Stimulated activated CD8-positive, alpha-beta memory T cell treated with anti-CD3 and anti-CD28 coated beads, Interleukin-2, amount 100 ng/mL, for 1 hour (primary cell): Measurements from ENCODE around the gene MALRD1.
"Not testable (repeated sequence)": the region's sequence is repeated elsewhere in the genome, so short reads cannot be mapped to it uniquely, and the experiment has no call there.

ENCODE experiments used
- DNase-seq, 2 donors: peaks; one replicate each; pipeline ENCODE4 v3.0.0-alpha.2; 2020; ENCODE audit warnings: low read depth in 2 of 2

The MALRD1 gene

DNA sequence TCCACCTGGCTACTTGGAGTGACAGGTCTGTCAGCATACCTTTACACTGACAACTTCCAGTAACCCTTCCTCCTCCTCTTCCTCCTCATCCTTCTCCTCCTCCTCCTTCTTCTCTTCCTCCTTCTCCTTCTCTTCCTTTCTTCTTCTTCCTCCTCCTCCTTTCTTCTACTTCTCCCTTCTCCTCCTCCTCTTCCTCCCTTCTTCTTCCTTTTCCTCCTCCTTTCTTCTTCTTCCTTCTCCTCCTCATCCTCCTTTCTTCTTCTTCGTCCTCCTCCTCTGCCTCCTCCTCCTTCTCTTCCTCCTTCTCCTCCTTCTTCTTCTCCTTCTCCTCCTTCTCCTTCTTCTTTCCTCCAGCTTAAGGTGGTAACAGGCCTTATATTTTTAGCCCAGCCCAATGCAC lies 658.3 kb downstream of the MALRD1 start:
- no peak for DNase-seq

GRCh38 chr10:19707376-19707775 lies 658.8 kb downstream of the MALRD1 start:
- DNase-seq: no peak

- DNase-seq: no peak
Measured at GRCh38 chr10:19708031-19708430, 659.4 kb downstream of the MALRD1 start.

- DNase-seq: no peak
Measured at GRCh38 chr10:19710600-19710999, 662.0 kb downstream of the MALRD1 start.

DNA sequence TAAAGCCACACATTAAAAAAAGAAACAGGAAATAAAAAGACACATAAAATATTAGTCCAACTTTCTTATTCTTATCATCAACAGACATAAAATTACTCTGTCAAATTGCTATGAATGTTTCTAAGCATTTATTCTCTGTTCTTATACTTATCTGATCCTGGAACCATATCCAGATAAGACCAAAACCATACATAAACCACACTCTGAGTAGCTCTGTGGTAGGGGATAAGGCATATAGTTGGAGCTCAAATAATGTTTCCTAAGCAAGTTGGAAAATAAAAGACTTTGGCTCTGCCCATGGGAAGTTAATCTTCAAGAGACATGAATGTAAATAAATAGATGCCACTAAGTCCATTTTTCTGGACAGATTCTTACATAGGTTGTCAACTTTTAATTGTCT lies 664.6 kb downstream of the MALRD1 start:
- no peak for DNase-seq

- no peak for DNase-seq
Measured at GRCh38 chr10:19713800-19714525, 665.4 kb downstream of the MALRD1 start.

DNA sequence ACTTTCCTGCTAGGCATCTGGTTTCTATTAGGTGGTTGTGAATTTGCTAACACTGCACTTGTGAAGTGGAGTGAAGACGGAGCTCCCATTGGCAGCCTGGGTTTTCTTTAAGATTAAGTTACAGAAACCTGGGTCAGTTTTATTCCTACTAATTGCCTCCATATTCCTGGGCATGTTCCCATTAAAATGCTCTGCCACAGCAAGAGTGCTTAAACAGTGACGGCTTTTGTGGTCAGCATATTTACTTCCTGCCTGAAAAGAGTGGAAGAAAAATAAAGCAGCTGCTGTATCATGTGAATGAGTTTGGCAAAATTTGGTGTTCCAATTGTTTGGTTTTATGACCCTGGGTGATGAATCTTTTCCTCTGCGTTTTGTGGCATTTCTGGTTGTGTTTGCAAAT lies 670.7 kb downstream of the MALRD1 start:
- no peak for DNase-seq

- DNase-seq: no peak
Measured at GRCh38 chr10:19724287-19724686, 675.7 kb downstream of the MALRD1 start.

GRCh38 chr10:19728376-19728775 lies 679.8 kb downstream of the MALRD1 start:
- no peak for DNase-seq

DNA sequence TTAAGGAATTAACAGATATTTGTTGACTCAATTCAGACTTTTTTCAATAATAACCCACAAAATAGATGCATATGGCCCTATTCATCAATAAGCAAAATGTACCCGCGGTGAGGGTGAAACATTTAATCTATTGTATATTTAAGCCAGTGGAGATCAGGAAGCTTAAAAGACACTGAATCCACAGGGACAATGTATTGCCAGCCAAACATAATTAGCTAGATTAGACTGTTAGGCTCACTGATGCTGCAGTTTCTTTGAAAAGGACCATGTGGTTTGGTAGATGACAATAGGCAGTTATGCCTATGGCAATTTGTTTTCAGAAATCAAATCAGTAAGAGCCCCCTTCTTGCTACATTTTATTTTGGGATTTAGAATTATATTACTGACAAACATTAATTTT lies 680.4 kb downstream of the MALRD1 start:
- no peak for DNase-seq

- no peak for DNase-seq
Measured at GRCh38 chr10:19730167-19730906, 681.7 kb downstream of the MALRD1 start.

GRCh38 chr10:19730907-19731217 lies 682.3 kb downstream of the MALRD1 start:
- no peak for DNase-seq

DNA sequence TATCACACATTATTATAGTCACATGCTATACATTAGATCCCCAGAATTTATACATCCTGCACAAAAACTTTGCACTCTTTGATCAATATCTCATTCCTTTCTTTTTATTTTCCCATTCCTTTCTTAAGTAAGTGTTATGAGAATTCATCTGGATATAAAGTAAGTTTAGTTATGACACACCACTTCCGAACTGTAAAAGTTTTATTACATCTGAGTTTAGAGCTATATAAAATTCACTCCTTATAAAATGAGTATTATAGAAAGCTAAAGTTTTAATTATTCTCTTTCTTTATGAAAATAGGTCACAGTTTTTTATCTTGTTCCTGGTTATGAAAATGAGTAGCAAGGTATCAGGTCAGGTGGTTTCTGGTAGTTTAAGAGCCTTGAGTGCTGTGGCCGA lies 683.0 kb downstream of the MALRD1 start:
- DNase-seq: no peak

DNA sequence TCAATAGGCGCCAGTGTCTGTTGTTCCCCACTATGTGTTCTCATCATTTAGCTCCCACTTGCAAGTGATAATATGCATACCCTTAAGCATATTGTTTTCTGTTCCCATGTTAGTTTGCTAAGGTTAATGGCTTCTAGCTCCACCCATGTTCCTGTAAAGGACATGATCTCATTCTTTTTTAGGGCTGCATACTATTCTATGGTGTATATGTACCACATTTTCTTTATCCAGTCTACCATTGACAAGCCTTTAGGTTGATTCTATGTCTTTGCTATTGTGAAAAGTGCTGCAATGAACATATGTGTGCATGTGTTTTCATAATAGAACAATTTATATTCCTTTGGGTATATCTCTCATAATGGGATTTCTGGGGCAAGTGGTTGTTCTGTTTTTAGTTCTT lies 689.8 kb downstream of the MALRD1 start:
- DNase-seq: no peak

- DNase-seq: not testable (repeated sequence)
Measured at GRCh38 chr10:19739232-19739631, 690.6 kb downstream of the MALRD1 start.

DNA sequence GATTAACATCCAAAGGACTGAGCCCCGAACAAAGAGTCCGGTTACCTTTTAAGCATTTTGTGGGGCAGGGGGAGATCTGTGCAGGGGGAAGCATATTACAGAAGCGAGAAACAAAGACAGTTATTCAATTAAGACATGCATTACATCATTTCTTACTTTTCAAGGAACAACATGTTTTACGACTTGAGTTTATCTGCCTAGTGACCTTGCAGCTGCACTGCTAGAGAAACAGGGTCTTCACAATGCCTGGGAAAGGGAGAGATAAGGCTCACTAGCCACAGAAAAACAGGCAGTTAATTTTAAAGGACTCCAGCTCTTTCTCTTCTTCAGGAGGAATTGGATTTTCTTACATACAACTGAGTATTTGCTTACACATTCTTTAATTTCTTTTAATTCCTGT lies 693.5 kb downstream of the MALRD1 start:
- DNase-seq: not testable (repeated sequence)

DNA sequence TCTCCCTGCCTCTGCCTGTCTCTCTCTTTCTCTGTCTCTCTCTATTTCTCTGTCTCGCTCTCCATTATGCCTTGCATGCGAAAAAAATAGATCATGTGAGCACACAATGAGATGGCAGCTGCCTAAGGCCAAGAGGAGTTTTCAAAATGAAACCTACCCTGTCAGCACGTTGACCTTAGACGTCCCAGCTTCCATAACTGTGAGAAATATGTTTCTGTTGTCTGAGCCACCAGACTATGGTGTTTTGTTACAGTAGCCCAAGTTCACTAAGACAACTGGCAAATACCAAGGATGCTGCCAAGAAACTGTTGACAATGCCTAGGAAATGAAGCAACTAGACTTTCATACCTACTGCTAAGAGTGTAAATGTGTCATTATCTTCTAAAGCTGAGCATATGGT lies 697.1 kb downstream of the MALRD1 start:
- DNase-seq: no peak

GRCh38 chr10:19749185-19749729 lies 700.7 kb downstream of the MALRD1 start:
- no peak for DNase-seq

DNA sequence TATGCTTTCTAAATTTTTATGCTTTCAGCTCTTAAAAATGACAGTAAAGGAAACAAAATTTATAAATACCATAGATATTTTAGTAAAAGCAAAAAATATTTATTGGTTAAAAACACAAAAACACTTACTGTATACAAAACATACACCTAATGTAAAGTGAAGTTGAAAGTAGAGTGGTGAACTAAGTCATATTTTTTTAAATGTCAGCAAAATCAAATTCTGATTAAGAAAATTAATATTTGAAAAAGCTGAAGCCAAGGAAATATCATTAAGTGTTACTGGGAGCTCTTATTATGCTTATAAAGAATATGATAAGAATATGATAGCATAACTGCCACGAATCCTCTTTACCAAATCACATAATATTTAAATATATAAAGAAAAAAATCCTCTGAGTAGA lies 702.4 kb downstream of the MALRD1 start:
- no peak for DNase-seq

- DNase-seq: no peak
Measured at GRCh38 chr10:19756919-19757318, 708.3 kb downstream of the MALRD1 start.

DNA sequence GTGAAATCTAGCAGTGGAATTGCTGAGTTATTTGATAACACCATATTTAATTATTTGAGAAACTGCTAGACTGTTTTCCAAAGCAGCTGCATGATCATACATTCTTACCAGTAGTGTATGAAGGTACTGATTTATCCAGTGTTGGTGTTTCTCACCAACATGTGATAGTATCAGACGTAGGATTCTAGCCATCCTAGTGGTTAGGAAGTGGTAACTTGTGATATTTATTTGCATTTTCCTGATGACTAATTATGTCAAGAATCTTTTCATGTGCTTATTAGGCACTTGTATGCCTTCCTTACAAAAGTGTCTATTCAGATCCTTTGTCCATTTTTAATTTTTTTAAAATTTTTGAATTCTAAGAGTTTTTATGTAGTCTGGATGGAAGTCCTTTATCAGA lies 713.4 kb downstream of the MALRD1 start:
- no peak for DNase-seq

GRCh38 chr10:19764111-19764510 lies 715.5 kb downstream of the MALRD1 start:
- no peak for DNase-seq

DNA sequence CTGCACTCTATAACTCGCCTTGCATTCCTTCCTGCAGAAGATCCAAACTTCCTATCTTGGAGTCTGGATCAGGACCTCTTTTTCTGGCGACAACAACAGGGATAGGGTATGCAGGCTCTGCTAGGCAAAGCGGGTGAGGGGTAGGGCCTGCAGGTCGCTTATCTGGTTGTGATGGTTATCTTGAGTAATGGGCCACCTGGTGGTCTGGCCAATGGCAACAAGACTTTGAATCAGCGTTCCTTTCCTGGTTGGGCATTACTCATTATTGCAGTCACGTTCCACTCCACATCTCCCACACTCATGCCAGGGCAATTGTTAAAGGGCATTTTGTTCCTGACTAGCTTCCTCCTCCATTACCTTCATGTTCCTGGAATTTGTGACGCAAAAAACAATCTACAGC lies 719.3 kb downstream of the MALRD1 start:
- DNase-seq: no peak
